Small intestine (tissue), 7 donors: Measurements from ENCODE around the gene PAPSS1. TPM values are rescaled to one million over a fixed set of nuclear protein-coding genes. Genes with fewer than 3 reads are reported as not detected.

Experiments used
- DNase-seq, 2 donors: peaks; one replicate each; pipeline versions ENCODE4 v3.0.0 to v3.0.0-alpha.2; 2013
- FAIRE-seq: peaks from 2 replicates; lab custom pipeline; 2012; peaks lifted over from hg19 to GRCh38; lab: Jason Lieb, UNC
- H3K27ac ChIP-seq, 3 donors: one replicate each; pipeline ENCODE4 v1.5.1; 2013; ENCODE audit warnings: low read length in 2 of 3, mild to moderate bottlenecking in 2 of 3, control low read depth in 1 of 3, inconsistent platforms in 1 of 3, low read depth in 1 of 3, moderate library complexity in 1 of 3
- H3K27me3 ChIP-seq, 3 donors: one replicate each; pipeline ENCODE4 v1.6.1; 2013; ENCODE audit warnings: low read length in 3 of 3, inconsistent platforms in 1 of 3; ENCODE audit not compliant: control insufficient read depth in 3 of 3, insufficient read depth in 3 of 3
- H3K36me3 ChIP-seq, 3 donors: one replicate each; pipeline ENCODE4 v1.6.1; 2013; ENCODE audit warnings: low read length in 3 of 3, inconsistent platforms in 1 of 3, low read depth in 1 of 3, mild to moderate bottlenecking in 1 of 3, moderate library complexity in 1 of 3; ENCODE audit not compliant: control insufficient read depth in 3 of 3, insufficient read depth in 2 of 3
- H3K4me1 ChIP-seq, 3 donors: one replicate each; pipeline ENCODE4 v1.6.1; 2013; ENCODE audit warnings: low read length in 2 of 3, inconsistent platforms in 1 of 3, low read depth in 1 of 3, mild to moderate bottlenecking in 1 of 3, moderate library complexity in 1 of 3; ENCODE audit not compliant: control insufficient read depth in 3 of 3, insufficient read depth in 2 of 3
- H3K4me3 ChIP-seq, 3 donors: one replicate each; pipeline ENCODE4 v1.5.1; 2013; ENCODE audit warnings: low read length in 3 of 3, control low read depth in 1 of 3, inconsistent platforms in 1 of 3, low read depth in 1 of 3, mild to moderate bottlenecking in 1 of 3, moderate library complexity in 1 of 3
- H3K9me3 ChIP-seq, 2 donors: one replicate each; pipeline ENCODE4 v1.6.1; 2013; ENCODE audit warnings: low read depth in 1 of 2, low read length in 1 of 2; ENCODE audit not compliant: control insufficient read depth in 2 of 2, insufficient read depth in 1 of 2
- WGBS, 3 donors: extraction: QIAGEN DNeasy Blood & Tissue Kit; methylation state at CpG; one replicate each; pipeline ENCODE4 v1.1.7; 2013; 5-methylcytosine and 5-hydroxymethylcytosine counted together
- polyA plus RNA-seq, 4 donors: library from polyadenylated mRNA; stranded (reverse) in 3 of 4; unstranded in 1 of 4; fragments of 200-250 nt in 3 of 4; fragments of 120-200 nt in 1 of 4; gene quantifications; one replicate each; pipeline versions ENCODE4 v1.2.1 to v1.2.3, GENCODE V29; 2013
- donor health status: healthy with polysubstance abuse.
- donor health status: control.
- donor health status: control.
- donor health status: Bipolar disorder and iron deficiency.
- donor health status: healthy.

The PAPSS1 gene
- polyA plus RNA-seq, 4 donors = 15.4 to 45.0 (median 21.8) TPM

GRCh38 chr4:107625391-107625902 is 94.6 kb downstream of the PAPSS1 start:
- WGBS, 3 donors = 60 to 88% (median 67%) methylated on average over 4 of the region's 4 CpGs
- FAIRE-seq = no peak
- peaks cover 0 to 2% (median 0%) of the 10 kb centered on the region in 3 donors for H3K4me1 ChIP-seq
- peak; percentile 53 to 85 for DNase-seq
- no peaks in the 10 kb centered on the region for H3K27me3 ChIP-seq
- peak overlapping the region in 2 of 3 donors; percentile 60 to 76 for H3K27ac ChIP-seq
- H3K36me3 ChIP-seq = peaks cover 0 to 1% (median 0%) of the 10 kb centered on the region in 3 donors
- H3K4me3 ChIP-seq = no peak overlapping the region
- H3K9me3 ChIP-seq = peaks cover 0 to 14% of the 10 kb centered on the region in 2 donors

GRCh38 chr4:107624024-107624423 is 96.0 kb downstream of the PAPSS1 start:
- H3K4me1 ChIP-seq = peaks cover 0 to 2% (median 0%) of the 10 kb centered on the region in 3 donors
- WGBS, 3 donors = 96 to 97% (median 96%) methylated on average over 2 of the region's 2 CpGs
- peaks cover 0 to 14% of the 10 kb centered on the region in 2 donors for H3K9me3 ChIP-seq
- no peak overlapping the region for H3K4me3 ChIP-seq
- H3K27ac ChIP-seq = no peak overlapping the region
- H3K36me3 ChIP-seq = no peaks in the 10 kb centered on the region
- no peaks in the 10 kb centered on the region for H3K27me3 ChIP-seq
- FAIRE-seq = no peak
- no peak for DNase-seq

DNA sequence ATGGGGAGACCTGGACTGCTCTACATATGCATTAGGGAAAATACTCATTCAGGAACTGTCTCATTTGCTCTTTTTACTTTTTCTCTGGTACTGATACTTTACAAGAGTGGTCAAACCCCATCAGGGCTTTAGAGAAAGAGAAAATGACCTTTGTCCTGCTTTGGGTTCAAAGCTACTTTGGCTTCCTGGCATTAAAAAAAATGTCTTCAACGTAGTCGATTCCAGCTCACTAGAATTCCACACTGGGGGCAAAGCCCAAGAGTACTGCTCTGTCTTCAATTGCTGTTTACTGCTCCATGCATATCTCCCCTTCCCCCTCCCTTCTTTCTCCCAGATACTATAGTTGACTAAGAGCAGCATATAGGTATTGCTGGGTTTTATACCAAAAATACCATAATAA is 98.0 kb downstream of the PAPSS1 start:
- WGBS, 3 donors = 99 to 100% (median 100%) methylated on average over 2 of the region's 2 CpGs
- H3K27me3 ChIP-seq = no peaks in the 10 kb centered on the region

DNA sequence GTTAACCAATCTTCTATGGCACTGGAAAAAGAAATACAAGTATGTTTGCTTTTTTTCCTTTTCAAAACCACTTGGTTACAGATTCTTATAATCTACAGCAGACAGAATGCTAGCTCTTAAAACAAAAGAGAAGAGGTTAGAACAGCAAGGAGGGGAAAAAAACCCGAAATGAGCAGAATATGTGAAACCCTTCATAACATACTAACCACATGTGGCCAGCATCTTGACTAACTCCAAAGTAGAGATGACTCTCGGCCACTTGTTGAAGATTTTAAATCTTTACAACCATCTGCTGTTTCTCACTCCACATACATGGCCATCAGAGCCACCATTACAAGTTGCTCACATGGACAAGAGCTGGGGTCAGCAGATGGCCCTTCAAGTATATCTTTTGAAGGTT is 100.3 kb downstream of the PAPSS1 start:
- no peak for FAIRE-seq
- 88 to 93% (median 93%) methylated on average over 2 of the region's 2 CpGs for WGBS, 3 donors
- no peak for DNase-seq
- no peaks in the 10 kb centered on the region for H3K27me3 ChIP-seq
- H3K4me3 ChIP-seq = no peak overlapping the region
- no peak overlapping the region for H3K27ac ChIP-seq
- no peaks in the 10 kb centered on the region for H3K36me3 ChIP-seq
- peaks cover 0 to 10% of the 10 kb centered on the region in 2 donors for H3K9me3 ChIP-seq
- no peaks in the 10 kb centered on the region for H3K4me1 ChIP-seq

More for the DNA sequence above, 98.0 kb downstream of the PAPSS1 start:
- H3K4me3 ChIP-seq = no peak overlapping the region
- H3K36me3 ChIP-seq = no peaks in the 10 kb centered on the region
- FAIRE-seq = no peak
- peaks cover 0 to 14% of the 10 kb centered on the region in 2 donors for H3K9me3 ChIP-seq
- H3K4me1 ChIP-seq = peaks cover 0 to 2% (median 0%) of the 10 kb centered on the region in 3 donors
- no peak overlapping the region for H3K27ac ChIP-seq
- DNase-seq = no peak

- H3K36me3 ChIP-seq = peaks cover 0 to 2% (median under 1%) of the 10 kb centered on the region in 3 donors
- WGBS, 3 donors = 72 to 94% (median 87%) methylated on average over 2 of the region's 2 CpGs
- no peak overlapping the region for H3K4me3 ChIP-seq
- H3K9me3 ChIP-seq = peaks cover 0 to 8% of the 10 kb centered on the region in 2 donors
- no peak for FAIRE-seq
- no peak for DNase-seq
- no peaks in the 10 kb centered on the region for H3K27me3 ChIP-seq
- no peak overlapping the region for H3K27ac ChIP-seq
- H3K4me1 ChIP-seq = no peaks in the 10 kb centered on the region
Observed at GRCh38 chr4:107619066-107619465, 101.0 kb downstream of the PAPSS1 start.

DNA sequence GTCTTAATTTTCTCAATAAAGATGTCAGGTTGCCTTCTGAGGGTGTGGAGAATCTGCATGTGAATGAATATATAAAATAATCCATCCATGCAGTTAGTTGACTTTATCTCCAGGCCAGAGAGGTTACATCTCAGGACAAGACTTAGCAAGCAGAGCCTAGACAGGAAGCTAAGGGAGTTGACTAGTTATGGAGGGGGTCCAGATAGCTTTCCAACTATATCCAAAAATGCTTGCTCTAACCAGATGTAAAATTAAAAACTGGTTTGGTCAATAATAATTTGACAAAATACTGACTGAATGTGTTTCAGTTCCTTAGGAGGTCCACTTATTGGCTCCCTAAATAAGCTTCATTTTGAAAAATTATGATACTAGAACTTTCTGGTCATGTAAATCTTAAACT is 101.4 kb downstream of the PAPSS1 start:
- Histone ChIP-seq H3K27ac (no peak overlapping the region), H3K4me1 (no peaks in the 10 kb centered on the region), H3K9me3 (peaks cover 0 to 7% of the 10 kb centered on the region in 2 donors), H3K27me3 (no peaks in the 10 kb centered on the region), H3K4me3 (no peak overlapping the region), H3K36me3 (peaks cover 0 to 2% (median 1%) of the 10 kb centered on the region in 3 donors)
- FAIRE-seq (no peak), DNase-seq (no peak)

DNA sequence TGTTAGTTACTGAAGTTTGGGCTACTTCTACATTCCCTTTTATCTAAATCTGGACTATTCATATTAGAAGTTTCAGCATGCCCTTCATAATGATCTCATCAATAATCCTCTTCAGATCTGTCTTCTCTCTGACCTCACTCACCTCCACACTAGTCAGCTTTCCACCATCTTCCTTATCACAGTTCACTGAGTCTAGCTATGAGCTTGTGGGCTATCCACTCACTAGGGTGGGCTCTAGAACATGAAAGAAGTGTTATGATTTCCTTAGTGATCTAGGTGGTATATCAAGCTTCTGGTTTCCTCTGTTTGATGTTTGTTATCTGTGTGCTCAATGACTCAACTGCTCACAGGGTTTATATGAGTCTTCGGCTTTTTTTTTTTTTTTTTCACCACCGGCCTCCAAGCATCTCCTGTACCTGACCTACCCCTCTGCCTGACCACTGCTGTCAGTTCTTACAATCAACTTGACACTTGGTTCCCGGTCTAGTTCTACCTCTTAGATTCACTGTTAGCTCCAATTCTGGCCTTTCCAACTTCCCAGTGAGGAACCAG is 103.1 kb downstream of the PAPSS1 start:
- FAIRE-seq = no peak
- Histone ChIP-seq H3K36me3 (peaks cover 0 to 2% (median 1%) of the 10 kb centered on the region in 3 donors), H3K27me3 (no peaks in the 10 kb centered on the region), H3K27ac (no peak overlapping the region), H3K9me3 (peaks cover 0 to 4% of the 10 kb centered on the region in 2 donors), H3K4me1 (no peaks in the 10 kb centered on the region), H3K4me3 (no peak overlapping the region)
- peak in 1 of 2 donors; percentile 8 for DNase-seq
- 72 to 87% (median 87%) methylated on average over 3 of the region's 3 CpGs for WGBS, 3 donors

DNA sequence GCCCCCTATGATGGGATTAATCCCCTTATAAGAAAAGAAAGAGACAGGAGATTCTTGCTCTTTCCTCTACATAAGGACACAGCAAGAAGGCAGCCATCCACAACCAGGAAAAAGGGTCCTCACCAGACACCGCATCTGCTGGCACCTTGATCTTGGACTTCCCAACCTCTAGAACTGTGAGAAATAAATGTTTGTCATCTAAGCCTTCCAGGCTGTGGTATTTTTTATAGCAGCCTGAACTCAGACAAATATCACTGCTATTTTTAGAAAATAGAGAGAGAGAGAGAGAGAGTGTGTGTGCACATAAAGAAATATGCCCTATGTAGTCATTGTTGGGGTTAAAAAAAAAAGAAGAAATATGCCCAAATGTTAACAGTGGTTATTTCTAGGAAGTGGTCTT is 104.2 kb downstream of the PAPSS1 start:
- Histone ChIP-seq H3K4me1 (no peaks in the 10 kb centered on the region), H3K27ac (no peak overlapping the region), H3K36me3 (peaks cover 0 to 2% (median 1%) of the 10 kb centered on the region in 3 donors), H3K27me3 (no peaks in the 10 kb centered on the region), H3K9me3 (peaks cover 0 to 5% of the 10 kb centered on the region in 2 donors), H3K4me3 (no peak overlapping the region)
- 96 to 100% (median 98%) methylated on average over 1 of the region's 1 CpG for WGBS, 3 donors
- DNase-seq (no peak), FAIRE-seq (no peak)
